DND-41 (cell line): ENCODE data around the gene NEB.
"Not testable (repeated sequence)": the region's sequence is repeated elsewhere in the genome, so short reads cannot be mapped to it uniquely, and the experiment has no call there.

Experiments
- ATAC-seq: fragments of 200-7000 bp; cut with Tn5 transposase; 3 replicates; pipeline ENCODE4 v1.9.1; 2021; ENCODE audit warnings: low read depth; ENCODE audit not compliant: insufficient read depth
- DNase-seq: peaks from one replicate; pipeline ENCODE4 v3.0.0-alpha.2; 2020
- H2AFZ ChIP-seq: 2 replicates; pipeline ENCODE4 v1.6.0; 2012; ENCODE audit warnings: low read depth, low read length
- H3K27ac ChIP-seq: 2 replicates; pipeline ENCODE4 v1.5.1; 2012; ENCODE audit warnings: low read length, inconsistent platforms
- H3K27me3 ChIP-seq: fragments of 200-600 bp; sonication (generic); 2 replicates; pipeline ENCODE4 v1.6.0; 2012; ENCODE audit warnings: low read length, mild to moderate bottlenecking, inconsistent platforms; ENCODE audit not compliant: insufficient read depth, poor library complexity
- H3K36me3 ChIP-seq: 2 replicates; pipeline ENCODE4 v1.5.1; 2012; ENCODE audit warnings: low read length, inconsistent platforms; ENCODE audit not compliant: insufficient read depth
- H3K4me1 ChIP-seq: 2 replicates; pipeline ENCODE4 v1.5.1; 2012; ENCODE audit warnings: mild to moderate bottlenecking, low read length; ENCODE audit not compliant: insufficient read depth
- H3K4me2 ChIP-seq: 2 replicates; pipeline ENCODE4 v1.6.0; 2012; ENCODE audit warnings: mild to moderate bottlenecking, moderate library complexity, low read length, inconsistent platforms; ENCODE audit not compliant: insufficient read depth
- H3K4me3 ChIP-seq, 2 experiments: fragments of 200-600 bp in 1 of 2; shearing (Covaris generic) in 1 of 2; 2 replicates each; pipeline ENCODE4 v1.5.1; 2012 to 2016; ENCODE audit warnings: inconsistent platforms in 2 of 2, low read length in 2 of 2, mild to moderate bottlenecking in 2 of 2, low read depth in 1 of 2, moderate library complexity in 1 of 2
- H3K79me2 ChIP-seq: 2 replicates; pipeline ENCODE4 v1.6.0; 2012; ENCODE audit warnings: low read length, inconsistent platforms; ENCODE audit not compliant: insufficient read depth
- H3K9ac ChIP-seq: 2 replicates; pipeline ENCODE4 v1.6.0; 2012; ENCODE audit warnings: low read depth, mild to moderate bottlenecking, inconsistent platforms, low read length, moderate library complexity
- H3K9me3 ChIP-seq: 2 replicates; pipeline ENCODE4 v1.5.1; 2012; ENCODE audit warnings: low read length, moderate library complexity, mild to moderate bottlenecking, inconsistent platforms; ENCODE audit not compliant: insufficient read depth, severe bottlenecking
- H4K20me1 ChIP-seq: 2 replicates; pipeline ENCODE4 v1.6.0; 2012; ENCODE audit warnings: low read length; ENCODE audit not compliant: insufficient read depth
- CTCF ChIP-seq: IDR thresholded peaks from 2 replicates; pipeline ENCODE4 v1.5.1; 2012; ENCODE audit warnings: borderline replicate concordance, low read length, moderate library complexity, mild to moderate bottlenecking; ENCODE audit not compliant: poor library complexity, severe bottlenecking; ENCODE audit errors: extremely low read depth
- EZH2 ChIP-seq: IDR thresholded peaks from 3 replicates; pipeline ENCODE4 v1.6.1; 2012; ENCODE audit warnings: borderline replicate concordance, low read depth, mild to moderate bottlenecking, moderate library complexity, low read length, inconsistent platforms; ENCODE audit not compliant: severe bottlenecking

The NEB gene

GRCh38 chr2:151560289-151560688 lies 174.0 kb downstream of the NEB start:
- Histone ChIP-seq H3K27me3 (no peaks in the 10 kb centered on the region), H4K20me1 (no peaks in the 10 kb centered on the region), H2AFZ (no peak overlapping the region), H3K4me2 (no peak overlapping the region), H3K36me3 (no peaks in the 10 kb centered on the region), H3K79me2 (no peaks in the 10 kb centered on the region), H3K4me1 (no peaks in the 10 kb centered on the region), H3K9ac (no peak overlapping the region), H3K4me3 (no peak overlapping the region), H3K9me3 (no peaks in the 10 kb centered on the region), H3K27ac (no peak overlapping the region)
- TF ChIP-seq CTCF, result no peak
- TF ChIP-seq EZH2, result no peak
- ATAC-seq (no peak), DNase-seq (no peak)

GRCh38 chr2:151559431-151559830 lies 174.8 kb downstream of the NEB start:
- H2AFZ ChIP-seq, DNase-seq, H3K27me3 ChIP-seq, ATAC-seq, H3K4me1 ChIP-seq, H3K27ac ChIP-seq, H3K4me3 ChIP-seq, H3K36me3 ChIP-seq, H3K9me3 ChIP-seq, H3K9ac ChIP-seq, H3K79me2 ChIP-seq, H4K20me1 ChIP-seq, H3K4me2 ChIP-seq: not testable (repeated sequence)

- H3K36me3 ChIP-seq, H3K9me3 ChIP-seq, ATAC-seq, H3K27ac ChIP-seq, H3K9ac ChIP-seq, H3K4me3 ChIP-seq, H4K20me1 ChIP-seq, H3K4me1 ChIP-seq, DNase-seq, H3K4me2 ChIP-seq, H3K27me3 ChIP-seq, H3K79me2 ChIP-seq, H2AFZ ChIP-seq: not testable (repeated sequence)
Measured at GRCh38 chr2:151557883-151558282, 176.4 kb downstream of the NEB start.

- H4K20me1 ChIP-seq, result no peaks in the 10 kb centered on the region
- H3K4me1 ChIP-seq, result no peaks in the 10 kb centered on the region
- H3K9me3 ChIP-seq, result no peaks in the 10 kb centered on the region
- H3K27me3 ChIP-seq, result no peaks in the 10 kb centered on the region
- H3K4me2 ChIP-seq, result no peak overlapping the region
- no peaks in the 10 kb centered on the region for H3K36me3 ChIP-seq
- ATAC-seq (no peak), DNase-seq (no peak)
- H3K27ac ChIP-seq, result no peak overlapping the region
- no peak for TF ChIP-seq EZH2
- H3K4me3 ChIP-seq, result no peak overlapping the region
- H3K9ac ChIP-seq, result no peak overlapping the region
- no peaks in the 10 kb centered on the region for H3K79me2 ChIP-seq
- no peak overlapping the region for H2AFZ ChIP-seq
Measured at GRCh38 chr2:151556121-151556520, 178.2 kb downstream of the NEB start.

GRCh38 chr2:151552287-151552686 lies 182.0 kb downstream of the NEB start:
- Histone ChIP-seq H3K9me3 (no peaks in the 10 kb centered on the region), H3K36me3 (no peaks in the 10 kb centered on the region), H3K4me2 (no peak overlapping the region), H3K27ac (no peak overlapping the region), H3K4me1 (no peaks in the 10 kb centered on the region), H2AFZ (no peak overlapping the region), H3K9ac (no peak overlapping the region), H3K4me3 (no peak overlapping the region), H3K79me2 (no peaks in the 10 kb centered on the region), H3K27me3 (no peaks in the 10 kb centered on the region), H4K20me1 (no peaks in the 10 kb centered on the region)
- no peak for DNase-seq
- TF ChIP-seq CTCF (no peak), EZH2 (no peak)
- ATAC-seq, result no peak
